Measurements from ENCODE around the gene WDR82.
"Not testable (repeated sequence)": the region's sequence is repeated elsewhere in the genome, so short reads cannot be mapped to it uniquely, and the experiment has no call there.

The WDR82 gene

GRCh38 chr3:52283306-52283705 lies 4.9 kb upstream of the WDR82 start:
- H3K27ac ChIP-seq (ENCODE audit: low read length) = no peak overlapping the region
- H3K9ac ChIP-seq (ENCODE audit: low read length in 2 of 2) = no peak overlapping the region
- peaks cover 0 to 3% of the 10 kb centered on the region in 2 donors for H3K36me3 ChIP-seq (ENCODE audit: control insufficient read depth in 2 of 2, insufficient read depth in 2 of 2, low read length in 2 of 2)
- no peaks in the 10 kb centered on the region for H3K27me3 ChIP-seq (ENCODE audit: control insufficient read depth in 1 of 2, insufficient read depth in 2 of 2, low read length in 2 of 2)
- H3K9me3 ChIP-seq (ENCODE audit: control insufficient read depth in 2 of 2, low read length in 2 of 2) = no peaks in the 10 kb centered on the region
- H3K4me3 ChIP-seq (ENCODE audit: low read length in 2 of 2) = no peak overlapping the region
- peaks cover 16% of the 10 kb centered on the region for H3K4me1 ChIP-seq (ENCODE audit: control insufficient read depth, insufficient read depth, low read length)

GRCh38 chr3:52281981-52282801 lies 3.7 kb upstream of the WDR82 start:
- H3K9me3 ChIP-seq (ENCODE audit: control insufficient read depth in 2 of 2, low read length in 2 of 2) = no peaks in the 10 kb centered on the region
- no peak overlapping the region for H3K4me3 ChIP-seq (ENCODE audit: low read length in 2 of 2)
- peaks cover 15% of the 10 kb centered on the region for H3K4me1 ChIP-seq (ENCODE audit: control insufficient read depth, insufficient read depth, low read length)
- no peak overlapping the region for H3K9ac ChIP-seq (ENCODE audit: low read length in 2 of 2)
- H3K27me3 ChIP-seq (ENCODE audit: control insufficient read depth in 1 of 2, insufficient read depth in 2 of 2, low read length in 2 of 2) = no peaks in the 10 kb centered on the region
- H3K27ac ChIP-seq (ENCODE audit: low read length) = no peak overlapping the region
- peaks cover 0 to 3% of the 10 kb centered on the region in 2 donors for H3K36me3 ChIP-seq (ENCODE audit: control insufficient read depth in 2 of 2, insufficient read depth in 2 of 2, low read length in 2 of 2)

- Histone ChIP-seq H3K9ac (ENCODE audit: low read length in 2 of 2) (peak overlapping the region; percentile 42 to 92), H3K4me3 (ENCODE audit: low read length in 2 of 2) (peak overlapping the region; percentile 17 to 73), H3K9me3 (ENCODE audit: control insufficient read depth in 2 of 2, low read length in 2 of 2) (no peaks in the 10 kb centered on the region), H3K36me3 (ENCODE audit: control insufficient read depth in 2 of 2, insufficient read depth in 2 of 2, low read length in 2 of 2) (peaks cover 0 to 3% of the 10 kb centered on the region in 2 donors), H3K27ac (ENCODE audit: low read length) (peak overlapping the region; percentile 88), H3K27me3 (ENCODE audit: control insufficient read depth in 1 of 2, insufficient read depth in 2 of 2, low read length in 2 of 2) (no peaks in the 10 kb centered on the region), H3K4me1 (ENCODE audit: control insufficient read depth, insufficient read depth, low read length) (peaks cover 23% of the 10 kb centered on the region)
Measured at GRCh38 chr3:52280050-52280461, 1.6 kb upstream of the WDR82 start.

GRCh38 chr3:52279596-52279995 lies 1.1 kb upstream of the WDR82 start:
- H3K4me3 ChIP-seq (ENCODE audit: low read length in 2 of 2) = peak overlapping the region; percentile 73 to 91
- peaks cover 24% of the 10 kb centered on the region for H3K4me1 ChIP-seq (ENCODE audit: control insufficient read depth, insufficient read depth, low read length)
- peak overlapping the region; percentile 88 for H3K27ac ChIP-seq (ENCODE audit: low read length)
- no peaks in the 10 kb centered on the region for H3K27me3 ChIP-seq (ENCODE audit: control insufficient read depth in 1 of 2, insufficient read depth in 2 of 2, low read length in 2 of 2)
- H3K9ac ChIP-seq (ENCODE audit: low read length in 2 of 2) = peak overlapping the region; percentile 0 to 92
- H3K36me3 ChIP-seq (ENCODE audit: control insufficient read depth in 2 of 2, insufficient read depth in 2 of 2, low read length in 2 of 2) = peaks cover 0 to 3% of the 10 kb centered on the region in 2 donors
- H3K9me3 ChIP-seq (ENCODE audit: control insufficient read depth in 2 of 2, low read length in 2 of 2) = no peaks in the 10 kb centered on the region

- Histone ChIP-seq H3K9me3 (ENCODE audit: control insufficient read depth in 2 of 2, low read length in 2 of 2) (no peaks in the 10 kb centered on the region), H3K4me1 (ENCODE audit: control insufficient read depth, insufficient read depth, low read length) (peaks cover 29% of the 10 kb centered on the region), H3K27ac (ENCODE audit: low read length) (peak overlapping the region; percentile 88)
Measured at GRCh38 chr3:52277972-52278509, 408 bp downstream of the WDR82 start.

GRCh38 chr3:52277071-52277964 lies 1.1 kb downstream of the WDR82 start:
- Histone ChIP-seq H3K4me3 (ENCODE audit: low read length in 2 of 2) (peak overlapping the region; percentile 91 to 92), H3K9ac (ENCODE audit: low read length in 2 of 2) (peak overlapping the region; percentile 92 to 96), H3K27ac (ENCODE audit: low read length) (peak overlapping the region; percentile 88), H3K9me3 (ENCODE audit: control insufficient read depth in 2 of 2, low read length in 2 of 2) (no peaks in the 10 kb centered on the region), H3K4me1 (ENCODE audit: control insufficient read depth, insufficient read depth, low read length) (peaks cover 34% of the 10 kb centered on the region), H3K36me3 (ENCODE audit: control insufficient read depth in 2 of 2, insufficient read depth in 2 of 2, low read length in 2 of 2) (peaks cover 0 to 5% of the 10 kb centered on the region in 2 donors), H3K27me3 (ENCODE audit: control insufficient read depth in 1 of 2, insufficient read depth in 2 of 2, low read length in 2 of 2) (no peaks in the 10 kb centered on the region)

More at GRCh38 chr3:52277972-52278509, 408 bp downstream of the WDR82 start:
- Histone ChIP-seq H3K36me3 (ENCODE audit: control insufficient read depth in 2 of 2, insufficient read depth in 2 of 2, low read length in 2 of 2) (peaks cover 0 to 4% of the 10 kb centered on the region in 2 donors), H3K9ac (ENCODE audit: low read length in 2 of 2) (peak overlapping the region; percentile 92 to 96), H3K27me3 (ENCODE audit: control insufficient read depth in 1 of 2, insufficient read depth in 2 of 2, low read length in 2 of 2) (no peaks in the 10 kb centered on the region), H3K4me3 (ENCODE audit: low read length in 2 of 2) (peak overlapping the region; percentile 91 to 92)

- not testable (repeated sequence) for H3K4me3 ChIP-seq (ENCODE audit: low read length in 2 of 2)
- H3K27ac ChIP-seq (ENCODE audit: low read length) = peak overlapping the region; percentile 66
- H3K4me1 ChIP-seq (ENCODE audit: control insufficient read depth, insufficient read depth, low read length) = peaks cover 41% of the 10 kb centered on the region
Measured at GRCh38 chr3:52274781-52275180, 3.7 kb downstream of the WDR82 start.

GRCh38 chr3:52272831-52273230 lies 5.6 kb downstream of the WDR82 start:
- Histone ChIP-seq H3K27me3 (ENCODE audit: control insufficient read depth in 1 of 2, insufficient read depth in 2 of 2, low read length in 2 of 2) (no peaks in the 10 kb centered on the region), H3K27ac (ENCODE audit: low read length) (no peak overlapping the region), H3K4me1 (ENCODE audit: control insufficient read depth, insufficient read depth, low read length) (peaks cover 35% of the 10 kb centered on the region), H3K9ac (ENCODE audit: low read length in 2 of 2) (peak overlapping the region in 1 of 2 donors; percentile 13), H3K36me3 (ENCODE audit: control insufficient read depth in 2 of 2, insufficient read depth in 2 of 2, low read length in 2 of 2) (peaks cover 9 to 13% of the 10 kb centered on the region in 2 donors), H3K9me3 (ENCODE audit: control insufficient read depth in 2 of 2, low read length in 2 of 2) (no peaks in the 10 kb centered on the region), H3K4me3 (ENCODE audit: low read length in 2 of 2) (no peak overlapping the region)

More at GRCh38 chr3:52274781-52275180, 3.7 kb downstream of the WDR82 start:
- not testable (repeated sequence) for H3K9ac ChIP-seq (ENCODE audit: low read length in 2 of 2); H3K9me3 ChIP-seq (ENCODE audit: control insufficient read depth in 2 of 2, low read length in 2 of 2); H3K27me3 ChIP-seq (ENCODE audit: control insufficient read depth in 1 of 2, insufficient read depth in 2 of 2, low read length in 2 of 2); H3K36me3 ChIP-seq (ENCODE audit: control insufficient read depth in 2 of 2, insufficient read depth in 2 of 2, low read length in 2 of 2)

- H3K4me3 ChIP-seq (ENCODE audit: low read length in 2 of 2); H3K27me3 ChIP-seq (ENCODE audit: control insufficient read depth in 1 of 2, insufficient read depth in 2 of 2, low read length in 2 of 2); H3K9ac ChIP-seq (ENCODE audit: low read length in 2 of 2); H3K9me3 ChIP-seq (ENCODE audit: control insufficient read depth in 2 of 2, low read length in 2 of 2); H3K27ac ChIP-seq (ENCODE audit: low read length): not testable (repeated sequence)
- peaks cover 35% of the 10 kb centered on the region for H3K4me1 ChIP-seq (ENCODE audit: control insufficient read depth, insufficient read depth, low read length)
- peaks cover 13 to 18% of the 10 kb centered on the region in 2 donors for H3K36me3 ChIP-seq (ENCODE audit: control insufficient read depth in 2 of 2, insufficient read depth in 2 of 2, low read length in 2 of 2)
Measured at GRCh38 chr3:52272172-52272571, 6.3 kb downstream of the WDR82 start.

- Histone ChIP-seq H3K36me3 (ENCODE audit: control insufficient read depth in 2 of 2, insufficient read depth in 2 of 2, low read length in 2 of 2) (peaks cover 27 to 28% of the 10 kb centered on the region in 2 donors), H3K27me3 (ENCODE audit: control insufficient read depth in 1 of 2, insufficient read depth in 2 of 2, low read length in 2 of 2) (no peaks in the 10 kb centered on the region), H3K4me3 (ENCODE audit: low read length in 2 of 2) (no peak overlapping the region), H3K4me1 (ENCODE audit: control insufficient read depth, insufficient read depth, low read length) (peaks cover 23% of the 10 kb centered on the region), H3K27ac (ENCODE audit: low read length) (no peak overlapping the region), H3K9ac (ENCODE audit: low read length in 2 of 2) (no peak overlapping the region), H3K9me3 (ENCODE audit: control insufficient read depth in 2 of 2, low read length in 2 of 2) (no peaks in the 10 kb centered on the region)
Measured at GRCh38 chr3:52270252-52270754, 8.1 kb downstream of the WDR82 start.

All from stomach smooth muscle (tissue), 2 donors.